Spleen (tissue), 7 donors: ENCODE measurements around the gene GPRC5B.

ENCODE experiments used
- POLR2A ChIP-seq, 3 donors: fragments of 450-650 bp; IDR thresholded peaks; one replicate each; pipeline ENCODE4 v1.5.1; 2017; ENCODE audit warnings: antibody characterized with exemption in 3 of 3, mild to moderate bottlenecking in 1 of 3
- POLR2AphosphoS5 ChIP-seq, 3 donors: sonication (generic); formaldehyde crosslinking; IDR thresholded peaks; one replicate each; pipeline ENCODE4 v1.5.1; 2017; ENCODE audit warnings: antibody characterized with exemption in 3 of 3
- TF ChIP-seq, protein P1 (sequence below), 11 experiments: fragments of 200-600 bp in 7 of 11; fragments of 450-650 bp in 4 of 11; sonication (generic) in 4 of 11; IDR thresholded peaks in 8 of 11; conservative IDR thresholded peaks in 3 of 11; 1 replicate in 7 of 11; 2 replicates in 4 of 11; pipeline versions ENCODE4 v1.4.0 to v1.8.0; 2016 to 2021; ENCODE audit warnings: antibody characterized with exemption in 11 of 11, inconsistent platforms in 4 of 11, mild to moderate bottlenecking in 1 of 11
- donor health status: DM: no; HTN: no; CAD: no; lungs with moderate emphysema.
- donor health status: DM: no; HTN: no; CAD: no.
- donor health status: DM: no; HTN: no; CAD: no.

- TF ChIP-seq, protein P1, sequence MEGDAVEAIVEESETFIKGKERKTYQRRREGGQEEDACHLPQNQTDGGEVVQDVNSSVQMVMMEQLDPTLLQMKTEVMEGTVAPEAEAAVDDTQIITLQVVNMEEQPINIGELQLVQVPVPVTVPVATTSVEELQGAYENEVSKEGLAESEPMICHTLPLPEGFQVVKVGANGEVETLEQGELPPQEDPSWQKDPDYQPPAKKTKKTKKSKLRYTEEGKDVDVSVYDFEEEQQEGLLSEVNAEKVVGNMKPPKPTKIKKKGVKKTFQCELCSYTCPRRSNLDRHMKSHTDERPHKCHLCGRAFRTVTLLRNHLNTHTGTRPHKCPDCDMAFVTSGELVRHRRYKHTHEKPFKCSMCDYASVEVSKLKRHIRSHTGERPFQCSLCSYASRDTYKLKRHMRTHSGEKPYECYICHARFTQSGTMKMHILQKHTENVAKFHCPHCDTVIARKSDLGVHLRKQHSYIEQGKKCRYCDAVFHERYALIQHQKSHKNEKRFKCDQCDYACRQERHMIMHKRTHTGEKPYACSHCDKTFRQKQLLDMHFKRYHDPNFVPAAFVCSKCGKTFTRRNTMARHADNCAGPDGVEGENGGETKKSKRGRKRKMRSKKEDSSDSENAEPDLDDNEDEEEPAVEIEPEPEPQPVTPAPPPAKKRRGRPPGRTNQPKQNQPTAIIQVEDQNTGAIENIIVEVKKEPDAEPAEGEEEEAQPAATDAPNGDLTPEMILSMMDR (IDR thresholded peaks at IDR 0.05 in 8 of 11, conservative IDR thresholded peaks at IDR 0.05 in 3 of 11): no peak
- TF ChIP-seq POLR2AphosphoS5 (IDR thresholded peaks at IDR 0.05) (no peak), POLR2A (IDR thresholded peaks at IDR 0.05) (no peak)
Measured at GRCh38 chr16:19829844-19830692, 54.6 kb downstream of the GPRC5B start.
